Measurements from ENCODE around the gene HMGN3. TPM values are rescaled to one million over a fixed set of nuclear protein-coding genes. Genes with fewer than 3 reads are reported as not detected.

HMGN3 gene
- total and polyA plus RNA-seq, 2 of the 4 experiments (the other 2 are of a cell fraction), result 6.8 to 35.5 TPM

DNA sequence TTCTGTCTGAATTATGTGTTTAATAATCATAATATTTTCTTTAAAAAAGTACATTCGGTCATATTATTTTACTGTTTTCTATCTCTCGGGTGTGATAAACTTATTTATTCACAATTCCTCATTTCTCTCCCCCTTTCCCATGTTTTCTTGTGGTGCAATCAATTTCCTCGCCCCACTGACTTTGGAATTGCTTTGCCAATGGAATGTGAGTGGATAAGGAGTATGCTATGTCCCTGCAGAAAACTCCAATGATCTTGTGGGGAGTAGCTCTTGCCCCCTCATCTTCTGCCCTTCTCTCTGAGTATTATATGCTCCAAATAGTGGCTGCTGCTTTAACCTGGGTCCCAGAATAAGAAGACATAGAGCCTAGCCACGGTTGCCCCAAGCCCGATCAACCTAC lies 64.1 kb downstream of the HMGN3 start:
- intact Hi-C loops (cut with micrococcal nuclease), result no loop called here

More for the DNA sequence above, 64.1 kb downstream of the HMGN3 start:
- no peak overlapping the region for H3K23ac ChIP-seq (ENCODE audit: low read depth, low read length)
- no peak overlapping the region for H4K91ac ChIP-seq (ENCODE audit: insufficient read depth, low read depth, low read length)
- H3K9me3 ChIP-seq (ENCODE audit: control insufficient read depth, insufficient read depth, low read length), result no peaks in the 10 kb centered on the region
- H3K56ac ChIP-seq (ENCODE audit: extremely low read depth, insufficient read depth, low read length), result no peak overlapping the region
- no peak overlapping the region for H2AFZ ChIP-seq (replicated peaks; ENCODE audit: low read length, poor library complexity)
- no peak overlapping the region for H3K18ac ChIP-seq (ENCODE audit: low read depth, low read length)
- H2BK20ac ChIP-seq (ENCODE audit: low read depth, low read length), result no peak overlapping the region
- H3K27ac ChIP-seq (ENCODE audit: insufficient read depth, low read length), result no peak overlapping the region
- no peak for ATAC-seq (ENCODE audit: low read depth)
- no peak overlapping the region for H2BK15ac ChIP-seq (ENCODE audit: low read depth, low read length)
- CTCF ChIA-PET, result no interaction called here
- H4K8ac ChIP-seq (ENCODE audit: low read depth in 2 of 2, low read length in 2 of 2), result no peak overlapping the region
- no peaks in the 10 kb centered on the region for H3K36me3 ChIP-seq (ENCODE audit: control insufficient read depth, insufficient read depth, low read length)
- H4K20me1 ChIP-seq (ENCODE audit: insufficient read depth, low read length), result no peaks in the 10 kb centered on the region
- no CpG with 5 or more reads among the region's 5 CpGs for WGBS, 2 experiments (ENCODE audit: extremely low coverage in 2 of 2, insufficient read length in 1 of 2)
- H2AK5ac ChIP-seq (ENCODE audit: low read depth, low read length), result no peak overlapping the region
- no peak overlapping the region for H4K5ac ChIP-seq (ENCODE audit: low read depth, low read length)
- H3K4ac ChIP-seq (ENCODE audit: low read depth, low read length), result no peak overlapping the region
- no peak for DNase-seq
- no peak overlapping the region for H3K4me3 ChIP-seq (ENCODE audit: insufficient read depth, low read depth, low read length)
- no peak overlapping the region for H3K9ac ChIP-seq (ENCODE audit: low read depth, low read length)
- no peaks in the 10 kb centered on the region for H3K9me1 ChIP-seq (ENCODE audit: insufficient read depth, low read length)
- H2BK120ac ChIP-seq (ENCODE audit: low read depth, low read length), result no peak overlapping the region
- dilution Hi-C loops (cut with HindIII; ENCODE audit: low sequenced_read_pairs, unreplicated experiment) (no loop called here), in situ Hi-C loops (cut with MboI; ENCODE audit: low sequenced_read_pairs) (no loop called here)
- BruUV-seq (replicated peaks), result no TSS peak
- H3K27me3 ChIP-seq (ENCODE audit: control insufficient read depth, insufficient read depth, low read length), result no peaks in the 10 kb centered on the region
- TF ChIP-seq, protein P1, sequence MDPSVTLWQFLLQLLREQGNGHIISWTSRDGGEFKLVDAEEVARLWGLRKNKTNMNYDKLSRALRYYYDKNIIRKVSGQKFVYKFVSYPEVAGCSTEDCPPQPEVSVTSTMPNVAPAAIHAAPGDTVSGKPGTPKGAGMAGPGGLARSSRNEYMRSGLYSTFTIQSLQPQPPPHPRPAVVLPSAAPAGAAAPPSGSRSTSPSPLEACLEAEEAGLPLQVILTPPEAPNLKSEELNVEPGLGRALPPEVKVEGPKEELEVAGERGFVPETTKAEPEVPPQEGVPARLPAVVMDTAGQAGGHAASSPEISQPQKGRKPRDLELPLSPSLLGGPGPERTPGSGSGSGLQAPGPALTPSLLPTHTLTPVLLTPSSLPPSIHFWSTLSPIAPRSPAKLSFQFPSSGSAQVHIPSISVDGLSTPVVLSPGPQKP (IDR thresholded peaks at IDR 0.05; ENCODE audit: borderline replicate concordance, low read depth, low read length), result no peak
- no peak for TF ChIP-seq FOS (IDR thresholded peaks at IDR 0.05; ENCODE audit: low read depth, low read length)
- TF ChIP-seq MAZ (IDR thresholded peaks at IDR 0.05; ENCODE audit: borderline replicate concordance, low read depth, low read length), result no peak
- no peak for TF ChIP-seq RFX5 (IDR thresholded peaks at IDR 0.05; ENCODE audit: low read depth, low read length)
- TF ChIP-seq BHLHE40 (IDR thresholded peaks at IDR 0.05; ENCODE audit: low read depth, low read length), result no peak
- TF ChIP-seq, protein P2, sequence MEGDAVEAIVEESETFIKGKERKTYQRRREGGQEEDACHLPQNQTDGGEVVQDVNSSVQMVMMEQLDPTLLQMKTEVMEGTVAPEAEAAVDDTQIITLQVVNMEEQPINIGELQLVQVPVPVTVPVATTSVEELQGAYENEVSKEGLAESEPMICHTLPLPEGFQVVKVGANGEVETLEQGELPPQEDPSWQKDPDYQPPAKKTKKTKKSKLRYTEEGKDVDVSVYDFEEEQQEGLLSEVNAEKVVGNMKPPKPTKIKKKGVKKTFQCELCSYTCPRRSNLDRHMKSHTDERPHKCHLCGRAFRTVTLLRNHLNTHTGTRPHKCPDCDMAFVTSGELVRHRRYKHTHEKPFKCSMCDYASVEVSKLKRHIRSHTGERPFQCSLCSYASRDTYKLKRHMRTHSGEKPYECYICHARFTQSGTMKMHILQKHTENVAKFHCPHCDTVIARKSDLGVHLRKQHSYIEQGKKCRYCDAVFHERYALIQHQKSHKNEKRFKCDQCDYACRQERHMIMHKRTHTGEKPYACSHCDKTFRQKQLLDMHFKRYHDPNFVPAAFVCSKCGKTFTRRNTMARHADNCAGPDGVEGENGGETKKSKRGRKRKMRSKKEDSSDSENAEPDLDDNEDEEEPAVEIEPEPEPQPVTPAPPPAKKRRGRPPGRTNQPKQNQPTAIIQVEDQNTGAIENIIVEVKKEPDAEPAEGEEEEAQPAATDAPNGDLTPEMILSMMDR (conservative IDR thresholded peaks at IDR 0.05; ENCODE audit: low read depth, low read length), result no peak
- no peak for TF ChIP-seq NFE2L2 (IDR thresholded peaks at IDR 0.05; ENCODE audit: low read depth, low read length)
- no peak for TF ChIP-seq CHD1 (IDR thresholded peaks at IDR 0.05; ENCODE audit: low read depth, low read length)
- no peak for TF ChIP-seq MXI1 (IDR thresholded peaks at IDR 0.05; ENCODE audit: borderline replicate concordance, low read depth, low read length)
- TF ChIP-seq, protein P3, sequence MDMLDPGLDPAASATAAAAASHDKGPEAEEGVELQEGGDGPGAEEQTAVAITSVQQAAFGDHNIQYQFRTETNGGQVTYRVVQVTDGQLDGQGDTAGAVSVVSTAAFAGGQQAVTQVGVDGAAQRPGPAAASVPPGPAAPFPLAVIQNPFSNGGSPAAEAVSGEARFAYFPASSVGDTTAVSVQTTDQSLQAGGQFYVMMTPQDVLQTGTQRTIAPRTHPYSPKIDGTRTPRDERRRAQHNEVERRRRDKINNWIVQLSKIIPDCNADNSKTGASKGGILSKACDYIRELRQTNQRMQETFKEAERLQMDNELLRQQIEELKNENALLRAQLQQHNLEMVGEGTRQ (IDR thresholded peaks at IDR 0.05; ENCODE audit: low read depth, low read length), result no peak
- TF ChIP-seq MAFK (IDR thresholded peaks at IDR 0.05; ENCODE audit: low read depth, low read length), result no peak
- TF ChIP-seq RAD21 (IDR thresholded peaks at IDR 0.05; ENCODE audit: low read length), result no peak
- TF ChIP-seq SMC3 (IDR thresholded peaks at IDR 0.05; ENCODE audit: low read depth, low read length), result no peak
- no peak for TF ChIP-seq POLR2A (IDR thresholded peaks at IDR 0.05; ENCODE audit: low read depth, low read length)
- no peak for TF ChIP-seq RCOR1 (IDR thresholded peaks at IDR 0.05; ENCODE audit: insufficient replicate concordance, low read length)
- no peak for TF ChIP-seq CEBPB (IDR thresholded peaks at IDR 0.05; ENCODE audit: low read depth, low read length)
- no peaks in the 10 kb centered on the region for H3K79me1 ChIP-seq (ENCODE audit: low read depth in 1 of 2, low read length in 2 of 2)
- no peak overlapping the region for H3K14ac ChIP-seq (replicated peaks; ENCODE audit: low read depth, low read length)
- H2BK5ac ChIP-seq (ENCODE audit: low read depth, low read length, poor library complexity, severe bottlenecking), result no peak overlapping the region
- no peaks in the 10 kb centered on the region for H3K4me1 ChIP-seq (ENCODE audit: control insufficient read depth, insufficient read depth, low read length)
- H2AK9ac ChIP-seq (replicated peaks; ENCODE audit: low read depth, low read length, poor library complexity), result no peak overlapping the region
- H3K4me2 ChIP-seq (ENCODE audit: low read depth, low read length), result no peak overlapping the region
- POLR2A ChIA-PET (ENCODE audit: unreplicated experiment), result no interaction called here
